Aorta (tissue), 5 donors: ENCODE results near the gene CARM1. TPM values are rescaled to one million over a fixed set of nuclear protein-coding genes. Genes with fewer than 3 reads are reported as not detected.
A peak's percentile ranks its signal among the peaks of the same experiment; 100 is the strongest.
"Not testable (repeated sequence)": the region's sequence is repeated elsewhere in the genome, so short reads cannot be mapped to it uniquely, and the experiment has no call there.

Source experiments
- ATAC-seq: fragments of 200-7000 bp; cut with Tn5 transposase; one replicate; pipeline ENCODE4 v1.9.1; 2022; ENCODE audit warnings: moderate library complexity; ENCODE audit not compliant: low FRiP score
- DNase-seq, 2 donors: peaks; one replicate each; pipeline ENCODE4 v3.0.0-alpha.2; 2020
- H3K27ac ChIP-seq, 2 donors: one replicate each; pipeline ENCODE4 v1.5.1; 2013; ENCODE audit warnings: low read length in 2 of 2, mild to moderate bottlenecking in 2 of 2, moderate library complexity in 2 of 2, control low read depth in 1 of 2, inconsistent platforms in 1 of 2, low read depth in 1 of 2
- H3K27me3 ChIP-seq, 2 donors: one replicate each; pipeline ENCODE4 v1.6.1; 2013; ENCODE audit warnings: control low read depth in 1 of 2, low read length in 1 of 2, mild to moderate bottlenecking in 1 of 2, moderate library complexity in 1 of 2; ENCODE audit not compliant: insufficient read depth in 2 of 2, control insufficient read depth in 1 of 2
- H3K36me3 ChIP-seq, 2 donors: one replicate each; pipeline ENCODE4 v1.6.1; 2013; ENCODE audit warnings: control low read depth in 1 of 2, low read length in 1 of 2, mild to moderate bottlenecking in 1 of 2; ENCODE audit not compliant: insufficient read depth in 2 of 2, control insufficient read depth in 1 of 2
- H3K4me1 ChIP-seq, 2 donors: one replicate each; pipeline ENCODE4 v1.6.1; 2013; ENCODE audit warnings: low read length in 2 of 2, control low read depth in 1 of 2, mild to moderate bottlenecking in 1 of 2, moderate library complexity in 1 of 2; ENCODE audit not compliant: insufficient read depth in 2 of 2, control insufficient read depth in 1 of 2
- H3K4me3 ChIP-seq, 2 donors: one replicate each; pipeline ENCODE4 v1.5.1; 2013; ENCODE audit warnings: low read length in 2 of 2, control low read depth in 1 of 2, mild to moderate bottlenecking in 1 of 2
- H3K9me3 ChIP-seq: one replicate; pipeline ENCODE4 v1.6.1; 2013; ENCODE audit warnings: mild to moderate bottlenecking, low read length; ENCODE audit not compliant: control insufficient read depth
- WGBS, 2 donors: extraction: QIAGEN DNeasy Blood & Tissue Kit; methylation state at CpG; one replicate each; pipeline ENCODE4 v1.1.7; 2013; 5-methylcytosine and 5-hydroxymethylcytosine counted together
- intact Hi-C, 2 donors: fragments of 100-400 bp; cut with DNase I; formaldehyde crosslinking; loops; one replicate each; pipeline versions ENCODE4 v1.14.2 to v1.15.0; 2022
- polyA plus RNA-seq, 2 donors: library from polyadenylated mRNA; stranded (reverse); fragments of 200-250 nt; gene quantifications; one replicate each; pipeline ENCODE4 v1.2.3, GENCODE V29; 2013
- total RNA-seq, 2 donors: library from RNA; stranded (reverse); fragmentation: NEBNext Ultra II Directional; extraction: Animal tissue kit (Norgen Biotek cat#: 25700); gene quantifications; one replicate each; pipeline ENCODE4 v1.2.1, GENCODE V29; 2021
- donor health status: healthy with polysubstance abuse.
- donor health status: Bipolar disorder and iron deficiency.
- donor health status: DM: no; HTN: no; CAD: no.
- donor health status: DM: no; HTN: no; CAD: no.
- donor health status: DM: yes; HTN: yes; CAD: no.

Gene CARM1
- total and polyA plus RNA-seq, 4 donors = 11.5 to 41.4 (median 25.9) TPM

DNA sequence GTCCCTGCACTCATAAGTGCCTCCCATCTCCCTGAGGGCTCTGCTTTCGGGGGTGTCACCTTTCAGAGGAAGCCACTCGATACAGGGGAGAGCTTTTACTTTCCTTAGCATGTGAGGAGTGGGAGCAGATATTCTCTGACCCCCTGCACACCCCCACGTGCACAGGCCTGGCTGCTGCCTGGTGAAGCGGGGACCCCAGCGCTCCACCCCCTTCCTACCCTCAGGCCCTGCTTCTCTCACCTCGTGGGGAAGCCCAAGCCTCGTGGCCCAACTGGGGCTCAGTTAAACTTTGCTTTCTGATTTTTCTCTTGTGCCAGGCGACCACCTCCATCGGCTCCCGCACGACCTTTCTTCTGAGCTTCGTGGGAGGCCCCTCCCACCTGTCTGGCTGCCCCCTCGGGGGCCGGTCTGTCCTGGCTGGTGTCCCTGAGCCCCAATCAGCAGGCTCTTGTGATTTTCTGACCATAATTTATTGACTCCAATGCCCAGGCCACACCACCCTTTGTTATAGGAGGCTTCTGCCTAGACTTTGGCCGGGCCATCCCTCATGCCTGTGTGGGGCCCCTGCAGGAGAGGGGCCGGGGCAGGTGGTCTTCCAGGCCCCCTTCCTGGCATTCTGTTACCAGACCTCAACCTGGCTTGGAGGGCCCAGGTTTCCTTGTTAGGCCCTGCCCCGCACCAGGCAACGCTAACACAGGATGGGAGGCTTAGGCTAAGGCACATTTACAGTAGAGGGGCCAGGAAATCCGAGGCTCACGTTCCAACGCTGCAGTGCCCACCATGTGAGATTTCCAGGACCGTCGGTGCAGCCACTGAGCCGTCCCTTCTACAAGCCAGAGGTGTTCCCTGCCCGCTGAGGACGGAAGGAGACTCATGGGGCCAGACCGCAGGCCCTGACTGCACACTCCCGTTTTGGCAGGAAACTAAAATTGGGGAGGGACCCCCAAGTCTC, 39.1 kb upstream of the CARM1 start:
- Histone ChIP-seq H3K36me3 (no peaks in the 10 kb centered on the region), H3K9me3 (no peaks in the 10 kb centered on the region), H3K4me1 (no peaks in the 10 kb centered on the region), H3K27ac (no peak overlapping the region), H3K4me3 (no peak overlapping the region), H3K27me3 (no peaks in the 10 kb centered on the region)
- intact Hi-C loops = no loop called here
- ATAC-seq (no peak), DNase-seq (no peak)
- WGBS, 2 donors = 75 to 76% methylated on average over 28 of the region's 28 CpGs

GRCh38 chr19:10832939-10833296, 38.4 kb upstream of the CARM1 start:
- H3K4me3 ChIP-seq = no peak overlapping the region
- no peaks in the 10 kb centered on the region for H3K9me3 ChIP-seq
- no peaks in the 10 kb centered on the region for H3K4me1 ChIP-seq
- WGBS, 2 donors = 75 to 79% methylated on average over 18 to 20 of the region's 20 CpGs
- H3K36me3 ChIP-seq = no peaks in the 10 kb centered on the region
- ATAC-seq (no peak), DNase-seq (peak in 1 of 2 donors; percentile 47)
- H3K27ac ChIP-seq = no peak overlapping the region
- H3K27me3 ChIP-seq = no peaks in the 10 kb centered on the region
- intact Hi-C loops = no loop called here

- no peaks in the 10 kb centered on the region for H3K9me3 ChIP-seq
- ATAC-seq = peak; percentile 1
- no peaks in the 10 kb centered on the region for H3K4me1 ChIP-seq
- H3K36me3 ChIP-seq = no peaks in the 10 kb centered on the region
- 47 to 48% methylated on average over 31 to 32 of the region's 32 CpGs for WGBS, 2 donors
- DNase-seq = no peak
- peak overlapping the region in 1 of 2 donors; percentile 30 for H3K27ac ChIP-seq
- no peak overlapping the region for H3K4me3 ChIP-seq
- intact Hi-C loops = no loop called here
- no peaks in the 10 kb centered on the region for H3K27me3 ChIP-seq
Observed at GRCh38 chr19:10835089-10835753, 36.1 kb upstream of the CARM1 start.

DNA sequence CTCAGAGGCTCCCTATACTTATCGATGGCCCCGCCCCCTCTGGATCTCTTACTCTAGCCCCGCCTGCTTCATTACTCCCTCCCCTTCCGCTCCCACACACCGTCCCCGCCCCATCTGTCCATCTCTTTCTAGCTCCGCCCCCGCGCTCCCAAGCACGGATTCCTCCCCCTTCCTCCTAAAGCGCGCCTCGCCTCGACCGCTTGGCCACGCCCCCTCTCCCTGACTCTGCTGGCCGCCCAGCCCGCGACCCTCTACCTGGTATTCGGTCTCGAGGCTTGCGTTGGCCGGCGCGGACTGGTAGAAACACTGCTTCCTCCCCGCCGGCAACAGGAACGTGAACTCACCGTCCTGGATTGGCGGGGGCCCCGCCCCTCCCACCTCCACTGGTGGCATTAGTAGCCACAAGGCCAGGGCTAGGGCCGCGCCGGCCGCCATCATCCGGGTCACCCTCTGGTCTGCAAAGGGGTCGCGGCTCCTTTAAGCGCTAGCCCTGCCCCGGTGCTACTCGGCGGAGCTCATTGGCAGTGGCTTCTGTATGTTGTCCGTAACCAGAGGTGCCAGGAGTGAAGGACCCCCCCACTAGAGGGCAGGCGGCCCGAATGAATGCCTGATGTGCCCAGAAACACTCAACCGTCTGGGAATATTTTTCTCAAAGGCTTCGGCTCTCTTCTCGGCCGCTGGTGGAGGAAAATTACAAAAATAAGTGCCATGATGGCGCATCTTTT, 35.4 kb upstream of the CARM1 start, which contains the start of gene TMED1:
Gene TMED1 (minus strand): TSS at position 459 of the 725 bp plus-strand sequence. CDS start 21 bp downstream, at position 438.
- H3K4me3 ChIP-seq = peak within 1 kb of the TSS; percentile 35 to 43
- no peaks in the 10 kb centered on the region for H3K36me3 ChIP-seq
- H3K27me3 ChIP-seq = no peaks in the 10 kb centered on the region
- 1% methylated on average over 50 of the region's 50 CpGs for WGBS, 2 donors
- intact Hi-C loops = loop anchor here in 1 of 2 donors (2.0 kb wide), 1 partner anchor 35 kb away; the partner anchor contains the start of gene CARM1
- DNase-seq (peak; percentile 100), ATAC-seq (peak; percentile 95)
- no peaks in the 10 kb centered on the region for H3K9me3 ChIP-seq
- peak within 1 kb of the TSS; percentile 45 to 66 for H3K27ac ChIP-seq
- no peaks in the 10 kb centered on the region for H3K4me1 ChIP-seq

DNA sequence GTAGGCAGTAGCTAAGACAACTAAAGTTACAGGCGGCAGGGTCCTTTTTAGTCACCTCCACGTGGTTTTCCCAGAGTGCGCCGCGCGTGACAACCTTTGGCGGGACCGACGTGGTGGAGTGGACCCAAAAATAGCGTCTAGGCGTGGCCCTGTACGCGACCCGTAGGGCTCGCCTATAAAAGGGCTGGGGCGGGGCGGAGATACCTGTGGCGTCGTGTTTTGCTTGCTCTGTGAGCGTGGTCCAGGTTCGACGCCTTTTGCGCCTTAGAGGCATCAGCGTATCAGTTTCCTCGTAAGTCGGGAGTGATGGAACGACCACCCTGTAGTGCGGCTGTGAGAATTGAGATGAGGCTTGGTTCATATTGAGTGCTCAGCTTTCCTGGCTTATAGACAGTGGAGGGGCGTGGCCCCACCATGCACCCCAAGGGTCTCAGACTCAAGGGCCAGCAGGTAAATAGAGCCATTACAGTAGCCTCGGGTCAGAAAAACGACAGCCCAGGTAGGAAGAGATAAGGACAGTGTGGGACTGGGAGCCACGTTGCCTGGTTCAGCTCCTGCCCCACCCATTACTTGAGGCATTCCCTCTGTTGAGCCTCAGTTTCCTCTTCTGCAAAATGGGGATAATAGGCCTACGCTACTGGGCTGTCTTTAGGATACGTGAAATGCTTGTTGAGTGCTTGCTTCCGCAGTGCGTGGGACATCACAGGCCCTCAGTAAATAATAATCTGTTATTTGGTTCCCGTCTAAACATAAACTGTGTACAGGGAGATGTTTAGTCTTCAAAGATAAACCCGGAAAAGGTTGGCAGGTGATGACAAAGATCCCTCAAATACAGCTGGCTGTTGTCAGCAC, 34.6 kb upstream of the CARM1 start:
- Histone ChIP-seq H3K36me3 (no peaks in the 10 kb centered on the region), H3K4me1 (no peaks in the 10 kb centered on the region), H3K27me3 (no peaks in the 10 kb centered on the region), H3K4me3 (no peak overlapping the region), H3K9me3 (no peaks in the 10 kb centered on the region), H3K27ac (peak overlapping the region in 1 of 2 donors; percentile 18)
- intact Hi-C loops = loop anchor here in 1 of 2 donors (2.0 kb wide), 1 partner anchor 34 kb away; the partner anchor contains the start of gene CARM1
- ATAC-seq (peak; percentile 76), DNase-seq (peak; percentile 92 to 94)
- 34 to 35% methylated on average over 38 of the region's 38 CpGs for WGBS, 2 donors

- not testable (repeated sequence) for ATAC-seq, H3K4me1 ChIP-seq, DNase-seq, H3K9me3 ChIP-seq, H3K4me3 ChIP-seq, H3K36me3 ChIP-seq, H3K27me3 ChIP-seq, H3K27ac ChIP-seq
- intact Hi-C loops = loop anchor here in 1 of 2 donors (2.0 kb wide), 1 partner anchor 33 kb away; the partner anchor contains the start of gene CARM1
- WGBS, 2 donors = 90 to 93% methylated on average over 7 of the region's 7 CpGs
Observed at GRCh38 chr19:10837649-10838048, 33.7 kb upstream of the CARM1 start.

DNA sequence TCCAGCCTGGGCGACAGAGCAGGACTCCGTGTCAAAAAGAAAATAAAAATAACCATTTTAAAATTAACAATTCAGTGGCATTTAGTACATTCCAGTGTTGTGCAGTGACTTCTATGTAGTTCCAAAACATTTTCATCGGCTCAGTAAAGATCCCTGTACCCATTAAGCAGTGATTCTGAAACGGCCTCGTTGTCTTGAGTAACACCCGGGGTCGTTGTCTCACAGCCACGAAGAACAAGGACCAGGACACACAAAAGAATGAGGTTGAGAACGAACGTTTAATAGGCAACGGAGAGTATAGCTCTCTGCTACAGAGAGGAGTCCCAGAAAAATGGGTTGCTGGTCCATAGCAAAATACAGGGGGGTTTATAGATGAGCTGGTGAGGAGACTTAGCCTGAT, 33.0 kb upstream of the CARM1 start:
- Histone ChIP-seq H3K27ac (no peak overlapping the region), H3K4me3 (no peak overlapping the region), H3K27me3 (no peaks in the 10 kb centered on the region), H3K9me3 (no peaks in the 10 kb centered on the region), H3K36me3 (no peaks in the 10 kb centered on the region), H3K4me1 (no peaks in the 10 kb centered on the region)
- DNase-seq (no peak), ATAC-seq (no peak)
- WGBS, 2 donors = 79 to 81% methylated on average over 11 of the region's 11 CpGs
- intact Hi-C loops = no loop called here
